ENCODE results near the gene NFATC2.
"Not testable (repeated sequence)": the region's sequence is repeated elsewhere in the genome, so short reads cannot be mapped to it uniquely, and the experiment has no call there.

NFATC2 gene

DNA sequence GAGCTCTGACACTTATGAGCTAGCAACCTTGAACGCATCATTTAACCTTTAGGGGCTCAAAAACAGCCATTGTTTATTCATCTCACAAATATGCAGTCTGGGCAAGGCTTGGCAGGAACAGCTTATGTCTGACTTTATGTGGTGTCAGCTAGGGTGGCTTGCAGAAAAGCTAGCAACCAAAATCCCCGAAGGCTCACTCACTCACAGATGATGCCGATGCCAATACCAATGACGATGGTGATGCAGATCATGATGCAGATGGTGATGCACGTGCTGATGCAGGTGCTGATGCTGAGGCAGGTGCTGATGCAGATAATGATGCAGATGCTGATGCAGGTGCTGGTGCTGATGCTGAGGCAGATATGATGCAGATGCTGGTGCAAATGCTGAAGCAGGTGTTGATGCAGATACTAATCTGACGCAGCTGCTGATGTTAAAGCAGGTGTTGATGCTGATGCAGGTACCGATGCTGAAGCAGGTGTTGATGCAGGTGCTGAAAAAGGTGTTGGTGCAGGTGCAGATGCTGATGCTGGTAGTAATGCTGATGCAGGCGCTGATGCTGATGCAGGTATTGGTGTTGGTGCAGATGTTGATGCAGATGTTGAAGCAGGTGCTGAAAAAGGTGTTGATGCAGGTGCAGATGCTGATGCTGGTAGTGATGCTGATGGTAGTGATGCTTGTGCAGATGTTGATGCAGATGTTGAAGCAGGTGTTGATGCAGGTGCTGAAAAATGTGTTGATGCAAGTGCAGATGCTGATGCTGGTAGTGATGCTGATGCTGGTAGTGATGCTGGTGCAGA is 195.6 kb downstream of the NFATC2 start:
- no peak overlapping the region for H3K4me3 ChIP-seq (ENCODE audit: low read depth, low read length)
- TF ChIP-seq, protein P1, sequence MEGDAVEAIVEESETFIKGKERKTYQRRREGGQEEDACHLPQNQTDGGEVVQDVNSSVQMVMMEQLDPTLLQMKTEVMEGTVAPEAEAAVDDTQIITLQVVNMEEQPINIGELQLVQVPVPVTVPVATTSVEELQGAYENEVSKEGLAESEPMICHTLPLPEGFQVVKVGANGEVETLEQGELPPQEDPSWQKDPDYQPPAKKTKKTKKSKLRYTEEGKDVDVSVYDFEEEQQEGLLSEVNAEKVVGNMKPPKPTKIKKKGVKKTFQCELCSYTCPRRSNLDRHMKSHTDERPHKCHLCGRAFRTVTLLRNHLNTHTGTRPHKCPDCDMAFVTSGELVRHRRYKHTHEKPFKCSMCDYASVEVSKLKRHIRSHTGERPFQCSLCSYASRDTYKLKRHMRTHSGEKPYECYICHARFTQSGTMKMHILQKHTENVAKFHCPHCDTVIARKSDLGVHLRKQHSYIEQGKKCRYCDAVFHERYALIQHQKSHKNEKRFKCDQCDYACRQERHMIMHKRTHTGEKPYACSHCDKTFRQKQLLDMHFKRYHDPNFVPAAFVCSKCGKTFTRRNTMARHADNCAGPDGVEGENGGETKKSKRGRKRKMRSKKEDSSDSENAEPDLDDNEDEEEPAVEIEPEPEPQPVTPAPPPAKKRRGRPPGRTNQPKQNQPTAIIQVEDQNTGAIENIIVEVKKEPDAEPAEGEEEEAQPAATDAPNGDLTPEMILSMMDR (IDR thresholded peaks at IDR 0.05; ENCODE audit: borderline replicate concordance, insufficient read depth, low read depth, low read length) = no peak

- H3K4me3 ChIP-seq (ENCODE audit: low read depth, low read length) = no peak overlapping the region
- TF ChIP-seq, protein P1 (IDR thresholded peaks at IDR 0.05; ENCODE audit: borderline replicate concordance, insufficient read depth, low read depth, low read length) = no peak
Observed at GRCh38 chr20:51345601-51346101, 196.9 kb downstream of the NFATC2 start.

DNA sequence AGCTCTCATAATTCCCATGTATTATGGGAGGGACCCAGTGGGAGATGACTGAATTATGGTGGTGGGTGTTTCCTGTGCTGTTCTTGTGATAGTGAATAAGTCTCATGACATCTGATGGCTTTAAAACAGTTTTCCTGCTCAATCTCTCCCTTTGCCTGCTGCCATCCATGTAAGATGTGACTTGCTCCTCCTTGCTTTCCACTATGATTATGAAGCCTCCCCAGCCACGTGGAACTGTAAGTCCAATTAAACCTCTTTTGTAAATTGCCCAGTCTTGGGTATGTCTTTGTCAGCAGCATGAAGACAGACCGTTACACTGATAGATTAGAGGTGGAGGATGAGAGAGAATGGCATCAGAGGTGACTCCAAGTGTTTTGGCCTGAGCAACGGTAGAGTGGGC is 198.7 kb downstream of the NFATC2 start:
- H3K4me3 ChIP-seq (ENCODE audit: low read depth, low read length) = not testable (repeated sequence)

- TF ChIP-seq, protein P1 (IDR thresholded peaks at IDR 0.05; ENCODE audit: borderline replicate concordance, insufficient read depth, low read depth, low read length) = no peak
- H3K4me3 ChIP-seq (ENCODE audit: low read depth, low read length) = no peak overlapping the region
Observed at GRCh38 chr20:51342510-51343236, 199.8 kb downstream of the NFATC2 start.

- TF ChIP-seq, protein P1 (IDR thresholded peaks at IDR 0.05; ENCODE audit: borderline replicate concordance, insufficient read depth, low read depth, low read length) = no peak
- H3K4me3 ChIP-seq (ENCODE audit: low read depth, low read length) = no peak overlapping the region
Observed at GRCh38 chr20:51341581-51341980, 200.9 kb downstream of the NFATC2 start.

- TF ChIP-seq, protein P1 (IDR thresholded peaks at IDR 0.05; ENCODE audit: borderline replicate concordance, insufficient read depth, low read depth, low read length) = no peak
- no peak overlapping the region for H3K4me3 ChIP-seq (ENCODE audit: low read depth, low read length)
Observed at GRCh38 chr20:51340451-51340840, 202.1 kb downstream of the NFATC2 start.

- TF ChIP-seq, protein P1 (IDR thresholded peaks at IDR 0.05; ENCODE audit: borderline replicate concordance, insufficient read depth, low read depth, low read length) = no peak
Observed at GRCh38 chr20:51339721-51340450, 202.6 kb downstream of the NFATC2 start.

More at GRCh38 chr20:51339721-51340450, 202.6 kb downstream of the NFATC2 start:
- H3K4me3 ChIP-seq (ENCODE audit: low read depth, low read length) = no peak overlapping the region

All from GM12875 (cell line).